ENCODE measurements around the gene ZBTB17. TPM values are rescaled to one million over a fixed set of nuclear protein-coding genes. Genes with fewer than 3 reads are reported as not detected.
"Not testable (repeated sequence)": the region's sequence is repeated elsewhere in the genome, so short reads cannot be mapped to it uniquely, and the experiment has no call there.

Gene ZBTB17
- total and polyA plus RNA-seq, 4 donors: 28.0 to 47.1 (median 44.2) TPM

DNA sequence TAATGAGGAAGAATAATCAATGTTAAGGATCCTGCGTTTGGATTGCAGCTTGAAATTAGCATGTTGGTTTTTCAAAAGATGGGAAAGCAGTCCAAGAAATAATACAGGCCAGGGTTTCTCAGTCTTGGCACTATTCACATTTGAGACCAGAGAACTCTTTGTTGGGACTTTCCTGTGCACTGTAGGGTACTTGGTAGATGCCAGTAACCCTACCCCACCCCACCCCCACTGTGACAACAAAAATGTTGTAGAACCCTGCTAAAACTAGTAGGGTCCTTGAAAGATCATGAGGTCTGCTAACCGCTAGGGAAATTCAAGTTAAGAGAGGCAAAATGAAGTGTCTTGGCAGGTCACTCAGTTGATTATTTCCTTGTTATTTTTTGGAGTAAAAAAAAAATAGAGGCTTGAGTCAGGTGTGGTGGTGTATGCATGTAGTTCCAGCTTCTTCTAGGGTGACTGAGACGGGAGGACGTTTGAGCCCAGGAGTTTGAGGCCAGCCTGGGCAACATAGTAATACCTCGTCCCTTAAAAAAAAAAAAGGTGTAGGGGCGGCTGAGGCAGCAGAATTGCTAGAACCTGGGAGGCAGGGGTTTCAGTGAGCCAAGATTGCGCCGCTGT, 75.1 kb downstream of the ZBTB17 start:
- Histone ChIP-seq H3K27me3 (ENCODE audit: control insufficient read depth in 3 of 3, insufficient read depth in 3 of 3, low read length in 2 of 3) (no peaks in the 10 kb centered on the region), H3K27ac (ENCODE audit: low read depth in 1 of 2, low read length in 1 of 2) (peak overlapping the region in 1 of 2 donors; percentile 24), H3K36me3 (ENCODE audit: control insufficient read depth in 4 of 4, insufficient read depth in 4 of 4, low read length in 4 of 4) (peaks cover 0 to 4% (median 0%) of the 10 kb centered on the region in 4 donors), H3K9me3 (ENCODE audit: control insufficient read depth in 4 of 4, insufficient read depth in 3 of 4, low read length in 3 of 4) (no peaks in the 10 kb centered on the region), H3K4me3 (no peak overlapping the region), H3K9ac (ENCODE audit: insufficient read depth in 1 of 2, low read length in 2 of 2) (no peak overlapping the region), H3K4me1 (ENCODE audit: control insufficient read depth in 5 of 5, insufficient read depth in 5 of 5, low read length in 5 of 5) (peaks cover 0 to 19% (median 2%) of the 10 kb centered on the region in 5 donors)
- ATAC-seq (ENCODE audit: insufficient read depth, low FRiP score) (no peak), DNase-seq (peak in 1 of 3 donors; percentile 42)
- 62 to 86% methylated on average over 8 of the region's 8 CpGs for WGBS, 2 donors
- TF ChIP-seq, protein P1, sequence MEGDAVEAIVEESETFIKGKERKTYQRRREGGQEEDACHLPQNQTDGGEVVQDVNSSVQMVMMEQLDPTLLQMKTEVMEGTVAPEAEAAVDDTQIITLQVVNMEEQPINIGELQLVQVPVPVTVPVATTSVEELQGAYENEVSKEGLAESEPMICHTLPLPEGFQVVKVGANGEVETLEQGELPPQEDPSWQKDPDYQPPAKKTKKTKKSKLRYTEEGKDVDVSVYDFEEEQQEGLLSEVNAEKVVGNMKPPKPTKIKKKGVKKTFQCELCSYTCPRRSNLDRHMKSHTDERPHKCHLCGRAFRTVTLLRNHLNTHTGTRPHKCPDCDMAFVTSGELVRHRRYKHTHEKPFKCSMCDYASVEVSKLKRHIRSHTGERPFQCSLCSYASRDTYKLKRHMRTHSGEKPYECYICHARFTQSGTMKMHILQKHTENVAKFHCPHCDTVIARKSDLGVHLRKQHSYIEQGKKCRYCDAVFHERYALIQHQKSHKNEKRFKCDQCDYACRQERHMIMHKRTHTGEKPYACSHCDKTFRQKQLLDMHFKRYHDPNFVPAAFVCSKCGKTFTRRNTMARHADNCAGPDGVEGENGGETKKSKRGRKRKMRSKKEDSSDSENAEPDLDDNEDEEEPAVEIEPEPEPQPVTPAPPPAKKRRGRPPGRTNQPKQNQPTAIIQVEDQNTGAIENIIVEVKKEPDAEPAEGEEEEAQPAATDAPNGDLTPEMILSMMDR (IDR thresholded peaks at IDR 0.05; ENCODE audit: control extremely low read depth, extremely low read depth): no peak

DNA sequence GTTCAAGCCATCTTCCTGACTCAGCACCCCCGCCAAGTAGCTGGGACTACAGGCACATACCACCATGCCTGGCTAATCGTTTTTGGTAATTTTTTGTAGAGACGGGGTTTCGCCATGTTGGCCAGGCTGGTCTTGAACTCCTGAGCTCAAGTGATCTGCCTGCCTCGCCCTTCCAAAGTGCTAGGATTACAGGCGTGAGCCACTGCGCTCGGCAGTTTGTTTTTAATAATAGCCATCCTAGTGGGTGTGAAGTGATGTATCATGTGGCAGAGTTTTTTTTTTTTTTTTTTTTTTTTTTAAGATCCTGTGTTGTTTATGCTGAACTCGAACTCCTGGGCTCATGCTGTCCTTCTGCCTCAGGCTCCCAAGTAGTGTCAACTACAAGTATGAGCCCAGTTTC, 76.6 kb downstream of the ZBTB17 start:
- no peak overlapping the region for H3K27ac ChIP-seq (ENCODE audit: low read depth in 1 of 2, low read length in 1 of 2)
- no peaks in the 10 kb centered on the region for H3K27me3 ChIP-seq (ENCODE audit: control insufficient read depth in 3 of 3, insufficient read depth in 3 of 3, low read length in 2 of 3)
- no peak for ATAC-seq (ENCODE audit: insufficient read depth, low FRiP score)
- TF ChIP-seq, protein P1 (IDR thresholded peaks at IDR 0.05; ENCODE audit: control extremely low read depth, extremely low read depth): no peak
- no peak for DNase-seq
- no peaks in the 10 kb centered on the region for H3K9me3 ChIP-seq (ENCODE audit: control insufficient read depth in 4 of 4, insufficient read depth in 3 of 4, low read length in 3 of 4)
- peaks cover 0 to 19% (median 2%) of the 10 kb centered on the region in 5 donors for H3K4me1 ChIP-seq (ENCODE audit: control insufficient read depth in 5 of 5, insufficient read depth in 5 of 5, low read length in 5 of 5)
- WGBS, 2 donors: 93% methylated on average over 9 of the region's 9 CpGs
- no peak overlapping the region for H3K9ac ChIP-seq (ENCODE audit: insufficient read depth in 1 of 2, low read length in 2 of 2)
- H3K36me3 ChIP-seq (ENCODE audit: control insufficient read depth in 4 of 4, insufficient read depth in 4 of 4, low read length in 4 of 4): peaks cover 0 to 4% (median 0%) of the 10 kb centered on the region in 4 donors
- H3K4me3 ChIP-seq: no peak overlapping the region

DNA sequence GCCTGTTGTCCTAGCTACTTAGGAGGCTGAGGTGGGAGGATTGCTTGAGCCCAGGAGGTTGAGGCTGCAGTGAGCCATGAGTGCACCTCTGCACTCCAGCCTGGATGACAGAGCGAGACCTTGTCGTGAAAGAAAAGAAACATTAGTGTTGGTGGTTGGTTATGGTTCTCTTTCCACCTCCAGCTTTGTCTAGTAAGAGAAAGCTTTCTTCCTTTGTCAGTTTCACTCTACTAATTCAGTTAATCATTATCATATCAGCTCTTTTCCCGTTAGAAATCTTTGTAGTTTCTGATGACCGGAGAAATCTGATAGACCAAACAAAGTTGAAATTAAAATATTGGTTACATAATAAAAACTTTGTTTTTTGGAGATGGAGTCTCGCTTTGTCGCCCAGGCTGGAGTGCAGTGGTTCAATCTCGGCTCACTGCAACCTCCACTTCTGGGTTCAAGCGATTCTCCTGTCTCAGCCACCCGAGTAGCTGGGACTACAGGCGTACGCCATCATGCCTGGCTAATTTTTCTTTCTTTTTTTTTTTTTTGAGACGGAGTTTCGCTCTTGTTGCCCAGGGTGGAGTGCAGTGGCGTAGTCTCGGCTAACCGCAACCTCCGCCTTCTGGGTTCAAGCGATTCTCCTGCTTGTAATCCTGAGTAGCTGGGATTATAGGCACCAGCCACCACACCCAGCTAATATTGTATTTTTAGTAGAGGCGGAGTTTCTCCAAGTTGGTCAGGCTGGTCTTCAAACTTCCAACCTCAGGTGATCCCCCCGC, 78.9 kb downstream of the ZBTB17 start:
- H3K27ac ChIP-seq (ENCODE audit: low read depth in 1 of 2, low read length in 1 of 2); H3K4me3 ChIP-seq; H3K9me3 ChIP-seq (ENCODE audit: control insufficient read depth in 4 of 4, insufficient read depth in 3 of 4, low read length in 3 of 4); H3K27me3 ChIP-seq (ENCODE audit: control insufficient read depth in 3 of 3, insufficient read depth in 3 of 3, low read length in 2 of 3); H3K9ac ChIP-seq (ENCODE audit: insufficient read depth in 1 of 2, low read length in 2 of 2); H3K36me3 ChIP-seq (ENCODE audit: control insufficient read depth in 4 of 4, insufficient read depth in 4 of 4, low read length in 4 of 4); ATAC-seq (ENCODE audit: insufficient read depth, low FRiP score); DNase-seq: not testable (repeated sequence)
- 94 to 97% methylated on average over 20 of the region's 20 CpGs for WGBS, 2 donors
- peaks cover 0 to 20% (median 5%) of the 10 kb centered on the region in 5 donors for H3K4me1 ChIP-seq (ENCODE audit: control insufficient read depth in 5 of 5, insufficient read depth in 5 of 5, low read length in 5 of 5)

DNA sequence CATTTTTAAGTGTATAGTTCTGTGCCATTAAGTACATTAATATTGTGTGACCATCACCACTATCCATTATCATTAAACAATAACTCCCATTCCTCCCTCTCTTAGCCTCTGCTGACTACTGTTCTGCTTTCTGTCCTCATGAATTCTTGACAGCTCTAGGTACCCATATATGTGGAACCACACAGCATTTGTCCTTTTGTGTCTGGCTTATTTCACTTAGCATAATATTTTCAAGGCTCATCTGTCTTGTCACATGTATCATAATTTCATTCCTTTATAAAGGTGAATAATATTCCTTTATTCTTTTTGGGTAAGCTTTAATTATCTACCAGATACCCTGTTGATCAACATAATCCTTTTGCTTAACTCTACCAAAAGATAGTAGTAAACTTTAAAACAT, 80.7 kb downstream of the ZBTB17 start:
- no peak for DNase-seq
- Histone ChIP-seq H3K36me3 (ENCODE audit: control insufficient read depth in 4 of 4, insufficient read depth in 4 of 4, low read length in 4 of 4) (peaks cover 0 to 4% (median 0%) of the 10 kb centered on the region in 4 donors), H3K27me3 (ENCODE audit: control insufficient read depth in 3 of 3, insufficient read depth in 3 of 3, low read length in 2 of 3) (no peaks in the 10 kb centered on the region), H3K27ac (ENCODE audit: low read depth in 1 of 2, low read length in 1 of 2) (no peak overlapping the region), H3K4me3 (no peak overlapping the region), H3K9ac (ENCODE audit: insufficient read depth in 1 of 2, low read length in 2 of 2) (no peak overlapping the region), H3K9me3 (ENCODE audit: control insufficient read depth in 4 of 4, insufficient read depth in 3 of 4, low read length in 3 of 4) (no peaks in the 10 kb centered on the region), H3K4me1 (ENCODE audit: control insufficient read depth in 5 of 5, insufficient read depth in 5 of 5, low read length in 5 of 5) (peaks cover 0 to 18% (median 0%) of the 10 kb centered on the region in 5 donors)
- TF ChIP-seq, protein P1 (IDR thresholded peaks at IDR 0.05; ENCODE audit: control extremely low read depth, extremely low read depth): no peak
- no peak for ATAC-seq (ENCODE audit: insufficient read depth, low FRiP score)

DNA sequence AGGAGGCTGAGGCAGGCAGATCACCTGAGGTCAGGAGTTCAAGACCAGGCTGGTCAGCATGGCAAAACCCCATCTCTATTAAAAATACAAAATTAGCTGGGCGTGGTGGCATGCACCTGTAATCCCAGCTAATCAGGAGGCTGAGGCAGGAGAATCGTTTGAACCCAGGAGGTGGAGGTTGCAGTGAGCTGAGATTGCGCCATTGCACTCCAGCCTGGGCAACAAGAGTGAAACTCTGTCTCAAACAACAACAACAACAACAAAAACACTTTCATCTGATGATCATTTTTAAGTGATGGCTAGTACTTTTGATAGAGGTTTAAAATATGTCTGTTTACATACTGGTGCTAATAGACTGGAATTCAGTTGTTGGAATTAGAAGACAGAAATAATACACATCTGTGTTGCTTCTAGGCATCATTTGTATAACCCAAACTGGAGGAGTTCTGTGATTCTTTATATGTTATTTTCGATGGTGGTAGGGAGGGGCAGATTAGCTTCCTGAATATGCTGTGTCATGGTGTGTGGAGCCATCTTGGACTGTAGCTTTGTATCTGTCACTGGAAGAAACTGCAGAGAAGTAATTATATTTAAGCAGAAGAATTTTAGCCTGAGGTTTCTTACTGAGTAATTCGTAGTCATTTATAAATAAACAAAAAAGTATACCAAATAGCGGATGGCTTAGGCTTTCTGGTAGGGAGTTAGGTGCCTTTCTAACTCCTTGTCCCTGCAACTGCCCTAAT, 82.9 kb downstream of the ZBTB17 start:
- not testable (repeated sequence) for DNase-seq
- 75 to 76% methylated on average over 6 of the region's 6 CpGs for WGBS, 2 donors

More for the DNA sequence above, 82.9 kb downstream of the ZBTB17 start:
- Histone ChIP-seq H3K27ac (ENCODE audit: low read depth in 1 of 2, low read length in 1 of 2) (peak overlapping the region in 1 of 2 donors; percentile 66), H3K4me1 (ENCODE audit: control insufficient read depth in 5 of 5, insufficient read depth in 5 of 5, low read length in 5 of 5) (peaks cover 0 to 16% (median 0%) of the 10 kb centered on the region in 5 donors)
- not testable (repeated sequence) for H3K4me3 ChIP-seq; H3K27me3 ChIP-seq (ENCODE audit: control insufficient read depth in 3 of 3, insufficient read depth in 3 of 3, low read length in 2 of 3); H3K9ac ChIP-seq (ENCODE audit: insufficient read depth in 1 of 2, low read length in 2 of 2); H3K9me3 ChIP-seq (ENCODE audit: control insufficient read depth in 4 of 4, insufficient read depth in 3 of 4, low read length in 3 of 4); H3K36me3 ChIP-seq (ENCODE audit: control insufficient read depth in 4 of 4, insufficient read depth in 4 of 4, low read length in 4 of 4)
- ATAC-seq (ENCODE audit: insufficient read depth, low FRiP score): peak; percentile 27

All from lung (tissue), 12 donors.